HG03097 (cell line): ENCODE data around the gene PUS1.
A peak's percentile ranks its signal among the peaks of the same experiment; 100 is the strongest.

Experiments
- ATAC-seq: cut with Tn5 transposase; IDR thresholded peaks from one replicate; pipeline ENCODE4 v1.9.1; 2021; ENCODE audit not compliant: unreplicated experiment, low FRiP score

The PUS1 gene

DNA sequence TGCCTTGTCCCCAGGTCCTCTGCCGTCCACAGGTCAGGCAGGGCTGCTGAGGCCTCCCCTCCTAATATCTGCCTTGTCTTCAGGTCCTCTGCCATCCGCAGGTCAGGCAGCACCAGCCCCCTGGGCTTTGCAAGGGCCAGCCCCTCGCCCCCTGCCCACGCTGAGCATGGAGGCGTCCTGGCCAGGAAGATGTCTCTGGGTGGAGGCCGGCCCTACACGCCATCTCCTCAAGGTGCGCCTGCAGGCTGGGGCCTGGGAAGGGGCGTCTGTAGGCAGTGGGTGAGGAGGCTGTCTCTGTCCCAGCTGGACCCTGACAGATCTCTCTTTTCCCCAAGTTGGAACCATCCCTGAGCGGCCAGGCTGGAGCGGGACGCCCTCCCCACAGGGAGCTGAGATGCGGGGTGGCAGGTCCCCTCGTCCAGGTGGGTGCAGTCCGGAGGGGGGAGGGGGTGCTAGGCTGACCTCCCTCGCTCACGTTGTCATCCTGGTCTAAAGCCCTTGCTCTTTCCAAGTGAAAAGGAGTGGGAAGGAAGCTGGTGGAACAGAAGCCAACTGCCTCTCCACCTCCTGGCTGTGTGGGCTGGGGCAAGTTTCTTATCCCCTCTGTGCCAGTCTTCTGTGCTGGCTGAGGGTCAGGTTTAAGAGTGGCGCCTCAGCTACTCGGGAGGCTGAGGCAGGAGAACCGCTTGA lies 13.9 kb upstream of the PUS1 start:
- no peak for ATAC-seq

GRCh38 chr12:131915823-131916222 lies 13.3 kb upstream of the PUS1 start:
- no peak for ATAC-seq

DNA sequence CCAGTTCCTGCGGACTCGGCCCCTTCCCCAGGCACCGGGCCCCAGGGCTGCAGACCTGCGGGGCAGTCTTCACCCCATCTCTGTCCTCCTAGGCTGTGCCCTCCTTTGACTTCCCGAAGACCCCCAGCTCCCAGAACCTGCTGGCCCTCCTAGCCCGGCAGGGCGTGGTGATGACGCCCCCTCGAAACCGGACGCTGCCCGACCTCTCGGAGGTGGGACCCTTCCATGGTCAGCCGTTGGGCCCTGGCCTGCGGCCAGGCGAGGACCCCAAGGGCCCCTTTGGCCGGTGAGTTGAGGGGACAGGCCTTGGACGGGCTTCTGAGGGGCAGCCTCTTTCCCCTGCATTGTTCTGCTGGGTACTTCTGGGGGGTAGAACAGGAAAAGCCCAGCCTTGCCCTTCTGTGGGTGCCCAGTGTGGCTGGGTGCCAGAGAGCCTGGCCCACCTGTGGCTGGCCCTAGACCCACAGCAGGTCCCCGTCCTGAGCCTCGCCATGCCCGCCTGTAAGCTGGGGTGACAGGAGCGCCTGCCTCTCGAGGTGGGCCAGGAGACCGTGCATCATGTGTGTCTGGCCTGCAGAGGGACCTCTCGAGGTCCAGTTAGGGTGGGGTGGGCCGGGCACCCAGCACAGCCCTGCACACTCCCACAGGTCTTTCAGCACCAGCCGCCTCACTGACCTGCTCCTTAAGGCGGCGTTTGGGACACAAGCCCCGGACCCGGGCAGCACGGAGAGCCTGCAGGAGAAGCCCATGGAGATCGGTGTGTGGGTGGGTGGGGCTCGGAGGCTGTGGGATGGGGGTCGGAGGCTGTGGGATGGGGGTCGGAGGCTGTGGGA lies 12.6 kb upstream of the PUS1 start:
- ATAC-seq = no peak

DNA sequence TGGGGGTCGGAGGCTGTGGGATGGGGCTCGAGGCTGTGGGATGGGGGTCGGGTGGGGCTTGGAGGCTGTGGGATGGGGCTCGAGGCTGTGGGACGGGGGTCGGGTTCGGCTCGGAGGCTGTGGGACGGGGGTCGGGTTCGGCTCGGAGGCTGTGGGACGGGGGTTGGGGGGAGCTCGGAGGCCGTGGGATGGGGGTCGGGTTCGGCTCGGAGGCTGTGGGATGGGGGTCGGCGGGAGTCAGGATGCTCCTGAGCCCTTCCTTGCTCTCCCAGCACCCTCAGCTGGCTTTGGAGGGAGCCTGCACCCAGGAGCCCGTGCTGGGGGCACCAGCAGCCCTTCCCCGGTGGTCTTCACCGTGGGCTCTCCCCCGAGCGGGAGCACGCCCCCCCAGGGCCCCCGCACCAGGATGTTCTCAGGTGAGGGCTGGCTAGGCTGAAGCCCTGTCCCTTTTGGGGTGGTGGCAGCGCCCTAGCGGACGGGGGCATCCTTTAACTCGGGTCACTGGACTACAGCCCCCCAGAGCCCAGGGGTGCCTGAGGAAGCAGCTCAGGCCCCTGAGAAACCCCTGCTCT lies 11.9 kb upstream of the PUS1 start:
- no peak for ATAC-seq

GRCh38 chr12:131917711-131918306 lies 11.3 kb upstream of the PUS1 start:
- ATAC-seq = no peak

GRCh38 chr12:131918311-131919050 lies 10.6 kb upstream of the PUS1 start:
- no peak for ATAC-seq

GRCh38 chr12:131919051-131919347 lies 10.1 kb upstream of the PUS1 start:
- ATAC-seq = no peak

DNA sequence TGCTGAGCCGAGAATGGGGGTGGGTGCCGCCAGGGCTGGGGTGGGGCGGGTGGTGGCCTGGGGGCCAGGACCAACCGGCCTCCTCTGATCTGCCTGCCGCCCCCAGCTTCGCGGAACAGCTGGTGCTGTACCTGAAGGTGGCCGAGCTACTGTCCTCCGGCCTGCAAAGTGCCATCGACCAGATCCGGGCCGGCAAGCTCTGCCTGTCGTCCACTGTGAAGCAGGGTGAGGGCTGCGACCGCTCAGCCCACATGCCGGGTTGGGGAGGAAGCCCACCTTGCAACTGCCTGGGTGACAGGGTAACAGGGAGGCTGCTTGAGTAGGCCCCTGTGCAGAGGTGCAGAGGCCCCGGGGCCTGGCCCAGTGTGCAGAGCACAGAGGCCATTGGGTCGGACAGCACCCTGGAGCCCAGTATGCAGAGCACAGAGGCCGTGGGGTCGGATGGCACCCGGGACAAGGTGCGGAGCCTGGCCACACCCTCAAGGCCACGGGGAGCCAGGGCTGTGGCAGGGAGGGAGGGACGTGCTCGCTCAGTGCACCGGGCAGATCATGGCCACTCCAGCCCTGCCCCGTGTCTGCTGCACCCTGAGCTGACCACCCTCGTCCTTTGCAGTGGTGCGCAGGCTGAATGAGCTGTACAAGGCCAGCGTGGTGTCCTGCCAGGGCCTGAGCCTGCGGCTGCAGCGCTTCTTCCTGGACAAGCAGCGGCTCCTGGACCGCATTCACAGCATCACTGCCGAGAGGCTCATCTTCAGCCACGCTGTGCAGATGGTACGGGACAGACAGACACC lies 9.5 kb upstream of the PUS1 start:
- no peak for ATAC-seq

- ATAC-seq = no peak
Measured at GRCh38 chr12:131920157-131920508, 8.9 kb upstream of the PUS1 start.

DNA sequence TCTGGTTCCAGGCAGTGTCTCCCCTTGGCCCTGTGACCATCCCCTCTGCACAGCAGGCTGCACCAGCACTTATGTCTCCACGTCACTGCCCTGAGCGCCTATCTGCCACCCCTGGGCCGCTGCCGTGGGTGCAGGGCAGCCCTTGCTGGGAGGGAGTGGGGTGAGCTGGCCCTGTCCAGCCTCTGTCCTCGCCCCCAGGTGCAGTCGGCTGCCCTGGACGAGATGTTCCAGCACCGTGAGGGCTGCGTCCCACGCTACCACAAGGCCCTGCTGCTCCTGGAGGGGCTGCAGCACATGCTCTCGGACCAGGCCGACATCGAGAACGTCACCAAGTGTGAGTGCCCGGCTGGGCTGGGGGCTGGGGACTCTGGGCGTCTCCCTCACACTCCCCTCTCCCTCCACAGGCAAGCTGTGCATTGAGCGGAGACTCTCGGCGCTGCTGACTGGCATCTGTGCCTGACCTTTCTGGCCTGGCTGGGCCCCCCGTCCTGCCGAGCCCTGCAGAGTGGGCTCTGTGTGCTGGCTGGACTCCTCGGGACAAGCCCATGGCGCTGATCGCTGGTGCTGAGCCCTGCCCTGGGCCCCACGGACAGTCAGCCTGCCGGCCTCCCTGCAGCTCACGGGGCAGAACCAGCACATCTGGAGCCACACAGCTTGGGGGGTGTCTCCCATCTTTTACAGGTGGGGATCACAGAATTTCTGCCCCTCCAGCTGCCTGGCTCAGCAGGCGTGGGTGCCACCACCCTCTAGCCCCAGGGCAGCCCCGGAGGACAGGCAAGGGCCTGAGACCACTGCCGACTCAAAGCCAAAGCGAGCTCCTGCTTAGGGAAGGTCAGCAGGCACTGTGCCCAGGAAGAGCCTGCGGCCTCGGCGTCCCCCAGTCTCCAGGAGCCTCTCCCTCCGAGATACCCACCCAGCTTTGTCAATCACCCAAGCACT lies 7.9 kb upstream of the PUS1 start:
- no peak for ATAC-seq

DNA sequence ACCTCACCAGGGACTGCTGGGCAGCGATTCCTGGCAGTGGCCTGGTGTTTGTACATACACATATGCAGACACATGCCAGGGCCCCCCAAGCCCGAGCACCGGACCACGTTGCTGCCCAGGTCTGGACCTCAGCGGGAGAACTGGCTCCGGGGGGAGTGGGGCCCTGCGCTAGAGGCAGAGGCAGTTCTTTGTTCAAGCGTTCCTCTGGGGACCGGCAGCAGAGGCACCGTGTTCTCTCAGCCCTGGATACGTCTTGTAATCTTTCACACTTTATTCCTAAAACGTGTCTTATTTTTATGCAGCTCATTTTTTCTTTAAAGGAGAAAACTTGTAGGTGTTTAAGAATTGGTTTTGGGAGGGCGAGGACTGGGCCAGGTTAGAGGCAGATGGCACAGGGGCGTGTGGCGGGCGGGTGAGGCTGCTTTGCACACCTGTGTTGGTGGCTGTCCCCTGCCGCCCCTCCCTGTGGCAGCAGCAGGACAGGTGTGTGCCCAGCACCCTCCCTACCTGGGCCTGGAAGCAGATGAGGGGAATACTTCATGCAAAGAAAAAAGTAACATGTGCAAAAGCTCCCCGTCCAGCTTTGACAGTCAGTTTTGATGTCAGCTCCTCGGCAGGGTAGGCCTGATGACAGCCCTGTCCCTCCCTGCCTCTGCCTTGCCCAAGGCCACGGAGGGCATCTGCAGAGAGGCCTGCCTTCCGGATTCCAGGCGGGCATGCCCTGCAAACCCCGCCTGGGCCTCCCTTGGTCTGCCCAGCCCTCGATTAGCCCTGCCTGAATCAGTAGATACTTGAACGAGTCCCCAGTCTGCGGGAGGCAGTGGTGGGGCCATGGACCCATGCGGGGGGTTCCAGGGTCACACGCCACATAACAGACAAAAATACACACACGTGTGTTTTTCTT lies 7.0 kb upstream of the PUS1 start:
- no peak for ATAC-seq

DNA sequence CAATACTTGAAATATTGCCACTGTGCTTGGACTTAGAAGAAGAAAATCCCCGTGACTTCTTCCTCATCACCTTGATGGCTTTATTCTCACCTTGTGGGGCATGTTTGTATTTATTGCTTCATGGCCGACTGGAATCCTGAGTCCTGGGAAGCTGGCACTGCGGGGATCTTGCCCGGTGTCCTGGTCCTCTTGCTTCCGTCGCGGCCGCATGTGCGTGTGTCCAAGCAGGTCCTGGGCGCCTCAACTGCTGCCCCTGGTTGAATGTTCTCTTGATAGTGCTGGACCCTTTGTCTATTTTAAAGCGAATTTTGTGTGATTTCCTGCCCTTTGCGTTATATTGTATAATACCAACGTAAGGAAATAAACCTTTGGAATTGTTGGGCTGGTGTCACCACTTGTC lies 6.3 kb upstream of the PUS1 start:
- ATAC-seq = no peak

- ATAC-seq = peak; percentile 45
Measured at GRCh38 chr12:131923260-131923659, 5.8 kb upstream of the PUS1 start.

- no peak for ATAC-seq
Measured at GRCh38 chr12:131927110-131928079, 1.7 kb upstream of the PUS1 start.

DNA sequence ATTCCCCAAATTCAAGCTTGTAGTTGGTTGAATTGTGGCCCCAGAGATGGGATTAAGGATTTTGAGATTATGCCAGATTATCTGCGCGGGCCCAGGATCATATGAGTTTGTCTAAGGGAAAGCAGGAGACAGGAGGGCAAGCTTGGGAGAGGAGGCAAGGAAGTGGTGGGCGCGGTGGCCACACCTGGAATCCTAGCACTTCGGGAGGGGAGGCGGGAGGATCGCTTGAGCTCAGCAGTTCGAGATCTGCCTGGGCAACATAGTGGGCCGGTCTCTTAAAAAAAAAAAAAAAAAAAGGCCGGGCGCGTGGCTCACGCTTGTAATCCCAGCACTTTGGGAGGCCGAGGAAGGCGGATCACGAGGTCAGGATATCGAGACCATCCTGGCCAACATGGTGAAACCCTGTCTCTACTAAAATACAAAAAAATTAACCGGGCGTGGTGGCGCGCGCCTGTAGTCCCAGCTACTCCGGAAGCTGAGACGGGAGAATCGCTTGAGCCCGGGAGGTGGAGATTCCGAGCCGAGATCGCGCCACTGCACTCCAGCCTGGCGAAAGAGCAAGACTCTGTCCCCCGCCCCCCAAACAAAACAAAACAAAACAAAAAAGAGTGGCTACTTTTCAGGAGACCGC lies 881 bp upstream of the PUS1 start:
- no peak for ATAC-seq

DNA sequence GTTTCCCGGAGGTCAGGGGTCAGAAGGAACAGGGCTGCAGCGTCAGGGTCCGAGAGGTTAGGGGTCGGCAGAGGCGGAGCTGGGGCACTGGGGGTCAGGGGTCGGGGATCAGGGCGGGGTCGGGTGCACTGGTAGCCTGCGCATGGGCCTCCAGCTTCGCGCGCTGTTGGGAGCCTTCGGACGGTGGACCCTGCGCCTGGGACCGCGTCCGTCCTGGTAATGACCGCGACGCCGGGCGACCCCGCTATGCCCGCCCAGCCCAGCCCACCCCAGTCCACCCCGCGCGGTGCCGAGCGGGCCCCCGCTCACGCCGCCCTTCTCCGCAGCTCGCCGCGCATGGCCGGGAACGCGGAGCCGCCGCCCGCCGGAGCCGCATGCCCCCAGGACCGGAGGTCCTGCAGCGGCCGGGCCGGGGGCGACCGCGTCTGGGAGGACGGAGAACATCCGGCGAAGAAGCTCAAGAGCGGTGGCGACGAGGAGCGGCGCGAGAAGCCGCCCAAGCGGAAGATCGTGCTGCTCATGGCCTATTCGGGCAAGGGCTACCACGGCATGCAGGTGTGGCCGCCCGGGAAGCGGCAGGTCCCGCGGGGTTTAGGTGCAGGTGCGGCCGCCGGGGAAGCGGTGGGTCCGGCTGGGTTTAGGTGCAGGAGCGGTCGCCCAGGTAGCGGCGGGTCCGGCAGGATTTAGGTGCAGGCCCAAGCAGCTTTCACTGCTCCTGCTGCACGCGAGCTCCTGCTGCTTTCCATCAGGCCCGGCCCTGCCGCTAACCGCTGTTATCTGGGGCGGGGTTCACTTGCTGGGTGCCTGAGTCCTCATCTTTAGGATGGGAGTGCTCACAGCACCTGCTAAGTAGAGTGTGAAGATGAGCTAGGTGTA lies 743 bp downstream of the PUS1 start:
- peak; percentile 30 for ATAC-seq
